ENCODE data around the gene NUTF2.
"Not testable (repeated sequence)": the region's sequence is repeated elsewhere in the genome, so short reads cannot be mapped to it uniquely, and the experiment has no call there.

Gene NUTF2

GRCh38 chr16:67864044-67864443 is 17.3 kb downstream of the NUTF2 start:
- DNase-seq (ENCODE audit: low read depth): not testable (repeated sequence)

GRCh38 chr16:67864594-67864993 is 17.9 kb downstream of the NUTF2 start:
- no peak for DNase-seq (ENCODE audit: low read depth)

GRCh38 chr16:67865318-67865717 is 18.6 kb downstream of the NUTF2 start:
- DNase-seq (ENCODE audit: low read depth): no peak

GRCh38 chr16:67868290-67868689 is 21.6 kb downstream of the NUTF2 start:
- DNase-seq (ENCODE audit: low read depth): no peak

- no peak for DNase-seq (ENCODE audit: low read depth)
Measured at GRCh38 chr16:67869653-67870052, 22.9 kb downstream of the NUTF2 start.

- DNase-seq (ENCODE audit: low read depth): no peak
Measured at GRCh38 chr16:67871256-67871655, 24.5 kb downstream of the NUTF2 start.

GRCh38 chr16:67872131-67872630 is 25.4 kb downstream of the NUTF2 start:
- no peak for DNase-seq (ENCODE audit: low read depth)

GRCh38 chr16:67872631-67873434 is 26.1 kb downstream of the NUTF2 start, which contains the start of gene EDC4:
EDC4 (plus strand) TSS chr16:67873052; CDS start chr16:67873262, 210 bp downstream.
- peak; percentile 74 for DNase-seq (ENCODE audit: low read depth)

GRCh38 chr16:67873435-67874370 is 27.0 kb downstream of the NUTF2 start:
- no peak for DNase-seq (ENCODE audit: low read depth)

- no peak for DNase-seq (ENCODE audit: low read depth)
Measured at GRCh38 chr16:67874372-67874771, 27.6 kb downstream of the NUTF2 start.

GRCh38 chr16:67877064-67877463 is 30.3 kb downstream of the NUTF2 start:
- no peak for DNase-seq (ENCODE audit: low read depth)

- DNase-seq (ENCODE audit: low read depth): no peak
Measured at GRCh38 chr16:67878232-67878631, 31.5 kb downstream of the NUTF2 start.

- no peak for DNase-seq (ENCODE audit: low read depth)
Measured at GRCh38 chr16:67878846-67879245, 32.1 kb downstream of the NUTF2 start.

GRCh38 chr16:67879462-67879861 is 32.7 kb downstream of the NUTF2 start:
- DNase-seq (ENCODE audit: low read depth): no peak

- DNase-seq (ENCODE audit: low read depth): no peak
Measured at GRCh38 chr16:67879936-67880335, 33.2 kb downstream of the NUTF2 start.

- DNase-seq (ENCODE audit: low read depth): no peak
Measured at GRCh38 chr16:67880584-67880983, 33.9 kb downstream of the NUTF2 start.

GRCh38 chr16:67881621-67882161 is 35.0 kb downstream of the NUTF2 start:
- no peak for DNase-seq (ENCODE audit: low read depth)

- no peak for DNase-seq (ENCODE audit: low read depth)
Measured at GRCh38 chr16:67882374-67883145, 35.8 kb downstream of the NUTF2 start.

GRCh38 chr16:67883146-67883871 is 36.6 kb downstream of the NUTF2 start:
- DNase-seq (ENCODE audit: low read depth): no peak

GRCh38 chr16:67883872-67884261 is 37.1 kb downstream of the NUTF2 start:
- peak; percentile 26 for DNase-seq (ENCODE audit: low read depth)

GRCh38 chr16:67884684-67885083 is 38.0 kb downstream of the NUTF2 start, which contains the start of gene NRN1L:
NRN1L (plus strand) TSS chr16:67884885; CDS start chr16:67884904, 19 bp downstream.
- DNase-seq (ENCODE audit: low read depth): no peak

All from T-helper 22 cell (primary cell).